HepG2 (cell line): ENCODE results near the gene MIEF1. TPM values are rescaled to one million over a fixed set of nuclear protein-coding genes. Genes with fewer than 3 reads are reported as not detected.
A peak's percentile ranks its signal among the peaks of the same experiment; 100 is the strongest.

Source experiments
- ISL2 ChIP-seq: sonication (generic); formaldehyde crosslinking; IDR thresholded peaks from 2 replicates; pipeline ENCODE4 v1.5.0; 2020; ENCODE audit warnings: missing genetic modification reagents
- KAT8 ChIP-seq: IDR thresholded peaks from 2 replicates; pipeline ENCODE4 v1.6.1; 2016; ENCODE audit warnings: missing genetic modification reagents, missing compliant biosample characterization
- TOE1 ChIP-seq: sonication (generic); formaldehyde crosslinking; IDR thresholded peaks from 2 replicates; pipeline ENCODE4 v1.4.0; 2020; ENCODE audit warnings: mild to moderate bottlenecking, missing genetic modification reagents
- XRCC5 ChIP-seq: fragments of 200-400 bp; formaldehyde crosslinking; optimal IDR thresholded peaks from 2 replicates; pipeline ENCODE3; 2017; ENCODE audit warnings: mild to moderate bottlenecking, low read length
- ZBTB7B ChIP-seq: sonication (generic); formaldehyde crosslinking; IDR thresholded peaks from 2 replicates; pipeline ENCODE4 v1.4.0; 2020; ENCODE audit warnings: missing genetic modification reagents
- ZNF12 ChIP-seq: sonication (generic); formaldehyde crosslinking; IDR thresholded peaks from 2 replicates; pipeline ENCODE4 v1.5.0; 2020; ENCODE audit warnings: missing genetic modification reagents
- ZNF260 ChIP-seq: sonication (generic); formaldehyde crosslinking; IDR thresholded peaks from 2 replicates; pipeline ENCODE4 v1.4.0; 2020; ENCODE audit warnings: missing genetic modification reagents, low read depth, mild to moderate bottlenecking, borderline replicate concordance
- ZNF317 ChIP-seq: sonication (generic); formaldehyde crosslinking; IDR thresholded peaks from 2 replicates; pipeline ENCODE4 v1.5.0; 2020; ENCODE audit warnings: mild to moderate bottlenecking, missing genetic modification reagents
- ZNF720 ChIP-seq: sonication (generic); formaldehyde crosslinking; IDR thresholded peaks from 2 replicates; pipeline ENCODE4 v1.4.0; 2020; ENCODE audit warnings: missing genetic modification reagents
- ZNF772 ChIP-seq: sonication (generic); formaldehyde crosslinking; IDR thresholded peaks from 2 replicates; pipeline ENCODE4 v1.5.0; 2020; ENCODE audit warnings: mild to moderate bottlenecking, missing genetic modification reagents
- ZSCAN31 ChIP-seq: sonication (generic); formaldehyde crosslinking; IDR thresholded peaks from 2 replicates; pipeline ENCODE4 v1.5.0; 2020; ENCODE audit warnings: low read depth, mild to moderate bottlenecking, missing genetic modification reagents
- polyA plus RNA-seq, 8 experiments: library from polyadenylated mRNA; depleted of rRNA in 3 of 8; stranded (reverse) in 7 of 8; unstranded in 1 of 8; fragments of >200 nt; fragmentation: Illumina TruSeq in 4 of 8; extraction: Trizol in 4 of 8; gene quantifications; 2 replicates each; pipeline versions ENCODE4 v1.2.1 to v1.2.3, GENCODE V29; 2011 to 2016; ENCODE audit warnings: low read depth in 4 of 8, missing spikeins in 1 of 8, mixed read lengths in 1 of 8; ENCODE audit not compliant: insufficient read depth in 1 of 8
- total RNA-seq, 5 experiments: library from RNA; depleted of rRNA; stranded (reverse); fragments of >200 nt; fragmentation: Illumina TruSeq; extraction: Trizol; gene quantifications; 2 replicates each; pipeline ENCODE4 v1.2.3, GENCODE V29; 2016; ENCODE audit warnings: low read depth in 1 of 5
- TF ChIP-seq, protein P1 (sequence below): sonication (generic); formaldehyde crosslinking; IDR thresholded peaks from 2 replicates; pipeline ENCODE4 v1.4.0; 2020; ENCODE audit warnings: mild to moderate bottlenecking, missing genetic modification reagents
- TF ChIP-seq, protein P2 (sequence below): sonication (generic); formaldehyde crosslinking; IDR thresholded peaks from 2 replicates; pipeline ENCODE4 v1.5.1; 2020; ENCODE audit warnings: missing genetic modification reagents, mild to moderate bottlenecking, borderline replicate concordance
- TF ChIP-seq, protein P3 (sequence below): IDR thresholded peaks from 2 replicates; pipeline ENCODE4 v1.6.1; 2016
- TF ChIP-seq, protein P4 (sequence below): sonication (generic); formaldehyde crosslinking; IDR thresholded peaks from 2 replicates; pipeline ENCODE4 v1.8.0; 2022; ENCODE audit warnings: mild to moderate bottlenecking, missing genetic modification reagents, moderate library complexity
- TF ChIP-seq, protein P5 (sequence below): sonication (generic); formaldehyde crosslinking; IDR thresholded peaks from 2 replicates; pipeline ENCODE4 v1.5.0; 2020; ENCODE audit warnings: missing genetic modification reagents
- TF ChIP-seq, protein P6 (sequence below): sonication (generic); formaldehyde crosslinking; IDR thresholded peaks from 2 replicates; pipeline ENCODE4 v1.4.0; 2020; ENCODE audit warnings: missing genetic modification reagents, borderline replicate concordance
- TF ChIP-seq, protein P7 (sequence below): sonication (generic); formaldehyde crosslinking; IDR thresholded peaks from 2 replicates; pipeline ENCODE4 v1.8.1; 2022; ENCODE audit warnings: low read depth, mild to moderate bottlenecking, missing genetic modification reagents

The MIEF1 gene
- total and polyA plus RNA-seq, 2 of the 13 experiments (the other 11 are each of a cell fraction or from before 2014, with no cell fraction given) = 21.7 to 34.8 TPM

DNA sequence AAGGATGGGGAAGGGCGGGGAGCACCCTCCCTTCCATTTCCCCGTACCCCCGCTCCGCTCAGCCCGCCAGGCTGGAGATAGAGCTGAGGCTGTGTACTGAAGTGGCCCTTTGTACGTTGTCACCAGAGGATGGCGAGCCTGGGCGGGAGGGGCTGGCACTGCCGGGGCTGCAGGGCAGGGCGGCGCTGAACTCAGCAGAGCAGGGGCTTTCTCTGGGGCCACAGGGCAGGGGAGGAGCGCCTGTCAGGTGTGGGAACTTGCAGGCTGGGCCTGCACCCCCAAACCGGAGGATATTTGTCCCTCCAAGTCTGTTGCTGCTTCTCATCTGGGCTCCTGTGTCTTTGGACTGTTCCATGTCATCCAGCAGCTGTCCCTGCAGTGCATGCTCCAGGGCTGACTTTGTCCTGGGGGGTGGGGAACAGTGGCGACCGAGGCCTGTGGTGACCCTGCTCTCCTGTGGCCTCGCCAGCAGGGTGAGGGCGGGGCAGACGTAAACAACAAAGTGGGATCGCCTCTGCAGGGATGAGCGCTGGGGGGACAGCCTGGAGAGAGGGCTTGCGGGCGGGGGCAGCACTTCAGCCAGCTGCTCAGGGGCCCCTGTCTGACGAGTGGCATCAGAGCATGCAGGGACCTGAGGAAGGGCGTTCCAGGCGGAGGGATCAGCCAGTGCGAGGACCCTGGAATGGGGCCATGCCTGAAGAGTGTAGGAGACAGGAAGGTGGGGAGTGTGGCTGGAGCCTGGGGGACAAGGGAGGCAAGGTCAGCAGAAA, 32.2 kb upstream of the MIEF1 start (continued):
- TF ChIP-seq, protein P1, sequence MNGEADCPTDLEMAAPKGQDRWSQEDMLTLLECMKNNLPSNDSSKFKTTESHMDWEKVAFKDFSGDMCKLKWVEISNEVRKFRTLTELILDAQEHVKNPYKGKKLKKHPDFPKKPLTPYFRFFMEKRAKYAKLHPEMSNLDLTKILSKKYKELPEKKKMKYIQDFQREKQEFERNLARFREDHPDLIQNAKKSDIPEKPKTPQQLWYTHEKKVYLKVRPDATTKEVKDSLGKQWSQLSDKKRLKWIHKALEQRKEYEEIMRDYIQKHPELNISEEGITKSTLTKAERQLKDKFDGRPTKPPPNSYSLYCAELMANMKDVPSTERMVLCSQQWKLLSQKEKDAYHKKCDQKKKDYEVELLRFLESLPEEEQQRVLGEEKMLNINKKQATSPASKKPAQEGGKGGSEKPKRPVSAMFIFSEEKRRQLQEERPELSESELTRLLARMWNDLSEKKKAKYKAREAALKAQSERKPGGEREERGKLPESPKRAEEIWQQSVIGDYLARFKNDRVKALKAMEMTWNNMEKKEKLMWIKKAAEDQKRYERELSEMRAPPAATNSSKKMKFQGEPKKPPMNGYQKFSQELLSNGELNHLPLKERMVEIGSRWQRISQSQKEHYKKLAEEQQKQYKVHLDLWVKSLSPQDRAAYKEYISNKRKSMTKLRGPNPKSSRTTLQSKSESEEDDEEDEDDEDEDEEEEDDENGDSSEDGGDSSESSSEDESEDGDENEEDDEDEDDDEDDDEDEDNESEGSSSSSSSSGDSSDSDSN (CRISPR knock-in tag) = peak; percentile 44
- TF ChIP-seq ZBTB7B (CRISPR knock-in tag) (peak; percentile 88), ISL2 (no peak), KAT8 (CRISPR knock-in tag) (0 out of 2 replicates have a peak, but pooled peaks have one; percentile 31), ZNF12 (CRISPR knock-in tag) (no peak), TOE1 (CRISPR knock-in tag) (no peak), ZNF720 (CRISPR knock-in tag) (no peak), ZNF772 (CRISPR knock-in tag) (no peak), ZNF317 (CRISPR knock-in tag) (0 out of 2 replicates have a peak, but pooled peaks have one; percentile 48), ZNF260 (CRISPR knock-in tag) (no peak), XRCC5 (peak; percentile 48), ZSCAN31 (CRISPR knock-in tag) (0 out of 2 replicates have a peak, but pooled peaks have one; percentile 83)
- TF ChIP-seq, protein P2, sequence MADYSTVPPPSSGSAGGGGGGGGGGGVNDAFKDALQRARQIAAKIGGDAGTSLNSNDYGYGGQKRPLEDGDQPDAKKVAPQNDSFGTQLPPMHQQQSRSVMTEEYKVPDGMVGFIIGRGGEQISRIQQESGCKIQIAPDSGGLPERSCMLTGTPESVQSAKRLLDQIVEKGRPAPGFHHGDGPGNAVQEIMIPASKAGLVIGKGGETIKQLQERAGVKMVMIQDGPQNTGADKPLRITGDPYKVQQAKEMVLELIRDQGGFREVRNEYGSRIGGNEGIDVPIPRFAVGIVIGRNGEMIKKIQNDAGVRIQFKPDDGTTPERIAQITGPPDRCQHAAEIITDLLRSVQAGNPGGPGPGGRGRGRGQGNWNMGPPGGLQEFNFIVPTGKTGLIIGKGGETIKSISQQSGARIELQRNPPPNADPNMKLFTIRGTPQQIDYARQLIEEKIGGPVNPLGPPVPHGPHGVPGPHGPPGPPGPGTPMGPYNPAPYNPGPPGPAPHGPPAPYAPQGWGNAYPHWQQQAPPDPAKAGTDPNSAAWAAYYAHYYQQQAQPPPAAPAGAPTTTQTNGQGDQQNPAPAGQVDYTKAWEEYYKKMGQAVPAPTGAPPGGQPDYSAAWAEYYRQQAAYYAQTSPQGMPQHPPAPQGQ = no peak
- TF ChIP-seq, protein P3, sequence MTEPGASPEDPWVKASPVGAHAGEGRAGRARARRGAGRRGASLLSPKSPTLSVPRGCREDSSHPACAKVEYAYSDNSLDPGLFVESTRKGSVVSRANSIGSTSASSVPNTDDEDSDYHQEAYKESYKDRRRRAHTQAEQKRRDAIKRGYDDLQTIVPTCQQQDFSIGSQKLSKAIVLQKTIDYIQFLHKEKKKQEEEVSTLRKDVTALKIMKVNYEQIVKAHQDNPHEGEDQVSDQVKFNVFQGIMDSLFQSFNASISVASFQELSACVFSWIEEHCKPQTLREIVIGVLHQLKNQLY (CRISPR knock-in tag) = peak; percentile 63; the same call in 1 of the 2 replicates
- TF ChIP-seq, protein P4, sequence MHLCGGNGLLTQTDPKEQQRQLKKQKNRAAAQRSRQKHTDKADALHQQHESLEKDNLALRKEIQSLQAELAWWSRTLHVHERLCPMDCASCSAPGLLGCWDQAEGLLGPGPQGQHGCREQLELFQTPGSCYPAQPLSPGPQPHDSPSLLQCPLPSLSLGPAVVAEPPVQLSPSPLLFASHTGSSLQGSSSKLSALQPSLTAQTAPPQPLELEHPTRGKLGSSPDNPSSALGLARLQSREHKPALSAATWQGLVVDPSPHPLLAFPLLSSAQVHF (CRISPR knock-in tag) = peak; percentile 76; the same call in 1 of the 2 replicates
- TF ChIP-seq, protein P5, sequence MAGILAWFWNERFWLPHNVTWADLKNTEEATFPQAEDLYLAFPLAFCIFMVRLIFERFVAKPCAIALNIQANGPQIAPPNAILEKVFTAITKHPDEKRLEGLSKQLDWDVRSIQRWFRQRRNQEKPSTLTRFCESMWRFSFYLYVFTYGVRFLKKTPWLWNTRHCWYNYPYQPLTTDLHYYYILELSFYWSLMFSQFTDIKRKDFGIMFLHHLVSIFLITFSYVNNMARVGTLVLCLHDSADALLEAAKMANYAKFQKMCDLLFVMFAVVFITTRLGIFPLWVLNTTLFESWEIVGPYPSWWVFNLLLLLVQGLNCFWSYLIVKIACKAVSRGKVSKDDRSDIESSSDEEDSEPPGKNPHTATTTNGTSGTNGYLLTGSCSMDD (CRISPR knock-in tag) = no peak
- TF ChIP-seq, protein P6, sequence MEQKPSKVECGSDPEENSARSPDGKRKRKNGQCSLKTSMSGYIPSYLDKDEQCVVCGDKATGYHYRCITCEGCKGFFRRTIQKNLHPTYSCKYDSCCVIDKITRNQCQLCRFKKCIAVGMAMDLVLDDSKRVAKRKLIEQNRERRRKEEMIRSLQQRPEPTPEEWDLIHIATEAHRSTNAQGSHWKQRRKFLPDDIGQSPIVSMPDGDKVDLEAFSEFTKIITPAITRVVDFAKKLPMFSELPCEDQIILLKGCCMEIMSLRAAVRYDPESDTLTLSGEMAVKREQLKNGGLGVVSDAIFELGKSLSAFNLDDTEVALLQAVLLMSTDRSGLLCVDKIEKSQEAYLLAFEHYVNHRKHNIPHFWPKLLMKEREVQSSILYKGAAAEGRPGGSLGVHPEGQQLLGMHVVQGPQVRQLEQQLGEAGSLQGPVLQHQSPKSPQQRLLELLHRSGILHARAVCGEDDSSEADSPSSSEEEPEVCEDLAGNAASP = peak; percentile 87; the same call in 1 of the 2 replicates
- TF ChIP-seq, protein P7, sequence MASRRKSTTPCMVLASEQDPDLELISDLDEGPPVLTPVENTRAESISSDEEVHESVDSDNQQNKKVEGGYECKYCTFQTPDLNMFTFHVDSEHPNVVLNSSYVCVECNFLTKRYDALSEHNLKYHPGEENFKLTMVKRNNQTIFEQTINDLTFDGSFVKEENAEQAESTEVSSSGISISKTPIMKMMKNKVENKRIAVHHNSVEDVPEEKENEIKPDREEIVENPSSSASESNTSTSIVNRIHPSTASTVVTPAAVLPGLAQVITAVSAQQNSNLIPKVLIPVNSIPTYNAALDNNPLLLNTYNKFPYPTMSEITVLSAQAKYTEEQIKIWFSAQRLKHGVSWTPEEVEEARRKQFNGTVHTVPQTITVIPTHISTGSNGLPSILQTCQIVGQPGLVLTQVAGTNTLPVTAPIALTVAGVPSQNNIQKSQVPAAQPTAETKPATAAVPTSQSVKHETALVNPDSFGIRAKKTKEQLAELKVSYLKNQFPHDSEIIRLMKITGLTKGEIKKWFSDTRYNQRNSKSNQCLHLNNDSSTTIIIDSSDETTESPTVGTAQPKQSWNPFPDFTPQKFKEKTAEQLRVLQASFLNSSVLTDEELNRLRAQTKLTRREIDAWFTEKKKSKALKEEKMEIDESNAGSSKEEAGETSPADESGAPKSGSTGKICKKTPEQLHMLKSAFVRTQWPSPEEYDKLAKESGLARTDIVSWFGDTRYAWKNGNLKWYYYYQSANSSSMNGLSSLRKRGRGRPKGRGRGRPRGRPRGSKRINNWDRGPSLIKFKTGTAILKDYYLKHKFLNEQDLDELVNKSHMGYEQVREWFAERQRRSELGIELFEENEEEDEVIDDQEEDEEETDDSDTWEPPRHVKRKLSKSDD (CRISPR knock-in tag) = peak; percentile 71; the same call in 1 of the 2 replicates
